ENCODE measurements around the gene PPP1R2B. TPM values are rescaled to one million over a fixed set of nuclear protein-coding genes. Genes with fewer than 3 reads are reported as not detected.

Gene PPP1R2B
- total RNA-seq, 1 experiment from 2014 or later = not detected

DNA sequence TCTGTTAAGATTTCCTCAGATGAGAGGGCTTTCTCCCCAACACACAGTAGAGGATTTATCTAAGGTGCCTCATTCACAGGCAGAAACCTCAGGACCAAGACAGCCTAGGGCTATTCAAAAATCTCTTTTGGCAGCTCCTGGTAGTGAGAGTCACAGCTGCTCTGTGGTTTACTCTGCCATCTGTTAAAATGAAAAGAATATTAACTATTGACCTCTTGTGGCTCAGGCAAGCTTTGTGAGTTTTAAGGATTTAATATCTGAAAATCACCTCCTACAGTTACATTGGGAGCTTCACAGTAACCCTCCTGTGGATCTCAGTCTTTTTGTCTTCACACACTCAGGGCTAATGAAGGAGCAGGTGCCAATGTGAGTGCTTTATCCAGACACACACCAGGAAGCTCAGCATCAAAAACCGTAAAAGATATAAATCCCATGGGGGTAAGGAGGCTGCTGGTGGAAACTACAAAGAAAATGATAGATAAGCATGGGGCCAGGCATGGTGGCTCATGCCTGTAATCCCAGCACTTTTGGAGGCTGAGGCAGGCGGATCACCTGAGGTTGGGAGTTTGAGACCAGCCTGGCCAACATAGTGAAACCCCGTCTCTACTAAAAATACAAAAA is 29.7 kb downstream of the PPP1R2B start:
- CTCF ChIA-PET = no interaction called here
- no peaks in the 10 kb centered on the region for H3K36me3 ChIP-seq (ENCODE audit: low read depth)

DNA sequence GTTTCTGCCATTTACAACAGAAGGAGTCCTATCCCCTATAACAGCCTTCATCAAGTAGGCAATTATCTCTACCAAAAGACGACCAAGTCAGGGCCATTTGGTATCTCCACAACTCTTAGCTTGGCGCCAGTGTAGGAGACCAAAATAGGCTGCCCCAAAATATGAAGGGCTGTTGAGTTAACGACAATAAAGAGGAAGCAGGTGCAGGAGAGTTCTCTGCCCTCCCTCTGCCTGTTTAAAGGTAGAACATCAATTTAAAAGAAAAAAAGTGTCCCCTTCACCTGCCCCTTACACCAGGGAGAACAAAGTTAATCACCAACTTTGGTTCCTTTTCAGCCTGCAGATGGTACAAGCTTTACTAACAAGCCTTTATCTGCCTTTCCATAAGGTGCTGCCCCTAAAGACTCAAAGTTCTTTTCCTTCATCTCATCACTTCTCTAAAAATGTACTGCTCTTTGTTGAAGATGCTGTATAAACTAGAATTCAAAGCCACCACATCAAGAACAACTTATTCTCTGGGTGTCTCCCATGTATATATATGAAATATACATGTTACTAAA is 33.3 kb downstream of the PPP1R2B start:
- CTCF ChIA-PET = no interaction called here
- H3K27ac ChIP-seq = no peak overlapping the region

More for the DNA sequence above, 29.7 kb downstream of the PPP1R2B start:
- Histone ChIP-seq H3K4me3 (no peak overlapping the region), H3F3A (ENCODE audit: insufficient read depth, low read depth) (no peaks in the 10 kb centered on the region), H3K79me2 (ENCODE audit: low read depth) (no peaks in the 10 kb centered on the region), H3K27me3 (ENCODE audit: insufficient read depth, low read depth) (peaks cover 2% of the 10 kb centered on the region; the same call in 1 of the 2 replicates), H4K20me1 (ENCODE audit: insufficient read depth) (no peaks in the 10 kb centered on the region), H3K9me2 (ENCODE audit: insufficient read depth) (no peaks in the 10 kb centered on the region), H3K4me2 (no peak overlapping the region), H3K4me1 (replicated peaks; ENCODE audit: insufficient read depth) (no peaks in the 10 kb centered on the region), H3K9me3 (ENCODE audit: insufficient read depth, low read depth) (no peaks in the 10 kb centered on the region), H3K27ac (no peak overlapping the region), H2AFZ (no peak overlapping the region)
- TF ChIP-seq, protein P1, sequence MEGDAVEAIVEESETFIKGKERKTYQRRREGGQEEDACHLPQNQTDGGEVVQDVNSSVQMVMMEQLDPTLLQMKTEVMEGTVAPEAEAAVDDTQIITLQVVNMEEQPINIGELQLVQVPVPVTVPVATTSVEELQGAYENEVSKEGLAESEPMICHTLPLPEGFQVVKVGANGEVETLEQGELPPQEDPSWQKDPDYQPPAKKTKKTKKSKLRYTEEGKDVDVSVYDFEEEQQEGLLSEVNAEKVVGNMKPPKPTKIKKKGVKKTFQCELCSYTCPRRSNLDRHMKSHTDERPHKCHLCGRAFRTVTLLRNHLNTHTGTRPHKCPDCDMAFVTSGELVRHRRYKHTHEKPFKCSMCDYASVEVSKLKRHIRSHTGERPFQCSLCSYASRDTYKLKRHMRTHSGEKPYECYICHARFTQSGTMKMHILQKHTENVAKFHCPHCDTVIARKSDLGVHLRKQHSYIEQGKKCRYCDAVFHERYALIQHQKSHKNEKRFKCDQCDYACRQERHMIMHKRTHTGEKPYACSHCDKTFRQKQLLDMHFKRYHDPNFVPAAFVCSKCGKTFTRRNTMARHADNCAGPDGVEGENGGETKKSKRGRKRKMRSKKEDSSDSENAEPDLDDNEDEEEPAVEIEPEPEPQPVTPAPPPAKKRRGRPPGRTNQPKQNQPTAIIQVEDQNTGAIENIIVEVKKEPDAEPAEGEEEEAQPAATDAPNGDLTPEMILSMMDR (conservative IDR thresholded peaks at IDR 0.05) = no peak
- TF ChIP-seq EZH2 (IDR thresholded peaks at IDR 0.05; ENCODE audit: low read depth) = no peak
- POLR2A ChIA-PET (ENCODE audit: unreplicated experiment) = no interaction called here
- no TSS peak for BruUV-seq (replicated peaks)
- intact Hi-C loops (cut with micrococcal nuclease; ENCODE audit: unreplicated experiment) = no loop called here
- no peak for DNase-seq

DNA sequence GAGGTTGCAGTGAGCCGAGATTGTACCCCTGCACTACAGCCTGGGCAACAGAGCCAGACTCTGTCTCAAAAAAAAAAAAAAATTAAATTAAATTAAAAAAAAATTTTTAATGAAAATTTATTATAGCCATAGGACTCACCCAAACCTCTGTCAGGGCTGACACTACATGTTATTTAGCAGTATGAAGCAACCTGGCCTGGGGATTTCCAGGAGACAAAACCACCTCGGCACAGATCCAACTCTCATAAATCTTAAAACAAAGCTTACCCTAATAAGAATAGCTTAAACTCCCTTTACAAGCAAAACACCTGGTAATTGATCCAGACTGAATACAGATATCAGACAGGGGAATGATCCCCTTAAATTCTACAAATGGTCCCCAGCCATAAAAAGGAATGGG is 38.4 kb downstream of the PPP1R2B start:
- ChIA-PET POLR2A (ENCODE audit: unreplicated experiment) (no interaction called here), CTCF (no interaction called here)
- H3K4me3 ChIP-seq = no peak overlapping the region
- DNase-seq = no peak
- H3F3A ChIP-seq (ENCODE audit: insufficient read depth, low read depth) = no peaks in the 10 kb centered on the region
- H3K79me2 ChIP-seq (ENCODE audit: low read depth) = no peaks in the 10 kb centered on the region
- no peaks in the 10 kb centered on the region for H3K9me2 ChIP-seq (ENCODE audit: insufficient read depth)
- no peaks in the 10 kb centered on the region for H3K9me3 ChIP-seq (ENCODE audit: insufficient read depth, low read depth)
- TF ChIP-seq EZH2 (IDR thresholded peaks at IDR 0.05; ENCODE audit: low read depth) = no peak
- TF ChIP-seq, protein P1 (conservative IDR thresholded peaks at IDR 0.05) = no peak
- peaks cover 37% of the 10 kb centered on the region for H3K27me3 ChIP-seq (ENCODE audit: insufficient read depth, low read depth)
- no peaks in the 10 kb centered on the region for H3K36me3 ChIP-seq (ENCODE audit: low read depth)
- H3K4me2 ChIP-seq = no peak overlapping the region
- BruUV-seq (replicated peaks) = no TSS peak
- H2AFZ ChIP-seq = no peak overlapping the region
- H3K27ac ChIP-seq = no peak overlapping the region
- H3K4me1 ChIP-seq (replicated peaks; ENCODE audit: insufficient read depth) = no peaks in the 10 kb centered on the region
- intact Hi-C loops (cut with micrococcal nuclease; ENCODE audit: unreplicated experiment) = no loop called here
- H4K20me1 ChIP-seq (ENCODE audit: insufficient read depth) = no peaks in the 10 kb centered on the region

More for the DNA sequence above, 33.3 kb downstream of the PPP1R2B start:
- H2AFZ ChIP-seq = no peak overlapping the region
- peaks cover 10% of the 10 kb centered on the region; the same call in 1 of the 2 replicates for H3K27me3 ChIP-seq (ENCODE audit: insufficient read depth, low read depth)
- H3K4me2 ChIP-seq = no peak overlapping the region
- BruUV-seq (replicated peaks) = no TSS peak
- intact Hi-C loops (cut with micrococcal nuclease; ENCODE audit: unreplicated experiment) = no loop called here
- H3K79me2 ChIP-seq (ENCODE audit: low read depth) = no peaks in the 10 kb centered on the region
- no peak overlapping the region for H3K4me3 ChIP-seq
- H4K20me1 ChIP-seq (ENCODE audit: insufficient read depth) = no peaks in the 10 kb centered on the region
- H3K4me1 ChIP-seq (replicated peaks; ENCODE audit: insufficient read depth) = no peaks in the 10 kb centered on the region
- no peaks in the 10 kb centered on the region for H3K9me3 ChIP-seq (ENCODE audit: insufficient read depth, low read depth)
- no peaks in the 10 kb centered on the region for H3K9me2 ChIP-seq (ENCODE audit: insufficient read depth)
- POLR2A ChIA-PET (ENCODE audit: unreplicated experiment) = no interaction called here
- H3F3A ChIP-seq (ENCODE audit: insufficient read depth, low read depth) = no peaks in the 10 kb centered on the region
- no peak for DNase-seq
- no peak for TF ChIP-seq EZH2 (IDR thresholded peaks at IDR 0.05; ENCODE audit: low read depth)
- TF ChIP-seq, protein P1 (conservative IDR thresholded peaks at IDR 0.05) = no peak
- H3K36me3 ChIP-seq (ENCODE audit: low read depth) = no peaks in the 10 kb centered on the region
